Dermis microvascular lymphatic vessel endothelial cell (primary cell): ENCODE data around the gene GNAO1. TPM values are rescaled to one million over a fixed set of nuclear protein-coding genes. Genes with fewer than 3 reads are reported as not detected.

Experiments
- DNase-seq, 2 donors: peaks; one replicate each; pipeline versions ENCODE4 v3.0.0 to v3.0.0-alpha.2; 2010; ENCODE audit warnings: low read depth in 2 of 2
- total RNA-seq: library from RNA; depleted of rRNA; stranded (reverse); fragments of >200 nt; gene quantifications from 2 replicates; pipeline ENCODE4 v1.2.1, GENCODE V29; 2014

Gene GNAO1
- total RNA-seq, 1 donor from 2014 or later = not detected

DNA sequence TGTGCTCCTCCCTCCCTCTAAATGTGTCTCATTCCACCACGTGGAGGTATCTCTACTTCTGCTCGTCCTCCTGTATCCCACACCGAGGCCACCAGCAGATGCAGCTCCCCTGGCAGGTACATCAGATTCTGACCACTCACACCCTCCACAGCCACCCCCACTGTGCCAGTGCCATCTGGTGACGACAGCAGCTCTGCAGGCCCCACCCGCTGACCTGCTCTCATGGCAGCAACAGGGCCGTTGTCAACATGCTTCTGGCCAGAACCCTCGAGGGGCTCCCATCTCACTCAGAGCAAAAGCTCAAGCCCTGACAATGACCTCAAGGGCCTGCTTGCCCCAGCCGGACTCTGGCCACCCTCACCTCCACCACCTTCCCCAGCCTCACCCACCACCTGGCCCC is 140.6 kb downstream of the GNAO1 start:
- no peak for DNase-seq

DNA sequence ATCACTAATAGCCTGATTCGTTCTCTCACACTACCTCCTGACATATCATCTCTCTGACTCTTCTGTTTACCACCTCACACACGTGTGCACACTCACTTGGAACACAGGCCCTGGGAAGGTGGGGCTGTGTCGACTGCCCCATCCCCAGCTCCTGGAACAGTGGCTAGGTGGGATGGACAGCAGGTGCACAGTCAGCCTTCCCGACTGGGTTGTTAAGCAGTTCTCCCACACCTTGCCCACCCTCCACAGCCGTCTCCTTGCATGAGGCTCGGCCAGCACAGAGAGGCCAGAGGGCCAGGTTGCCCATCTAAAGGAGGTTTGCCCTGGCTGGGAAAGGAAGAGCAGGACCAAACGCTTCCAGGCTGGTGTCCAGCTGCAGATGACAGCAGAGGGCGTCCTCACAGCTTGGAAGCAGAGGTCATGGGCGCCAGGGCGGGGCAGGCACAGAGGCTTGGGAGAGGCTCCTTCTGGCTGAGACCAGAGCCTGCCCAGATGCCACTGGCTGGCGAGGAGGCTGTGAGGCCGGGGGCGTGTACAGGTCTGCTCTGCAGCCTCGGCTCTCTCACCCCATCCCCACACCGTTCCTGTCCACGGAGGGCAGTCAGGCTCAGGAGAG is 141.3 kb downstream of the GNAO1 start:
- peak; percentile 37 to 59 for DNase-seq

DNA sequence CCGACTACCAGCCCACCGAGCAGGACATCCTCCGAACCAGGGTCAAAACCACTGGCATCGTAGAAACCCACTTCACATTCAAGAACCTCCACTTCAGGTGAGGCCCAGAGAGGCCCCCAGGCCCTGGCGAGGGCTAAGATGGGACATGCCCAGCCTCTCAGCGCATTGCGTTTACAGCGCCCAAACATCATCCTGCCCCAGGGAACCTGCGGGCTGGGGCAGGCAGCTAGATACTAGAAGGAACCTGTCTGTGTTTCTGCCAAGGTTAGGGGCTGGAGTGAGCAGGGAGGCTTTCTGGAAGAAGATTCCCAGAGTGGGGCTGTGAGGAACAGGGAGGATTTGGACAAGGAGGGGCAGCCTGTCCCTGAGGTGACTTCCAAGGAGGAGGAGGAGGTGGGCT is 143.5 kb downstream of the GNAO1 start:
- DNase-seq = no peak

DNA sequence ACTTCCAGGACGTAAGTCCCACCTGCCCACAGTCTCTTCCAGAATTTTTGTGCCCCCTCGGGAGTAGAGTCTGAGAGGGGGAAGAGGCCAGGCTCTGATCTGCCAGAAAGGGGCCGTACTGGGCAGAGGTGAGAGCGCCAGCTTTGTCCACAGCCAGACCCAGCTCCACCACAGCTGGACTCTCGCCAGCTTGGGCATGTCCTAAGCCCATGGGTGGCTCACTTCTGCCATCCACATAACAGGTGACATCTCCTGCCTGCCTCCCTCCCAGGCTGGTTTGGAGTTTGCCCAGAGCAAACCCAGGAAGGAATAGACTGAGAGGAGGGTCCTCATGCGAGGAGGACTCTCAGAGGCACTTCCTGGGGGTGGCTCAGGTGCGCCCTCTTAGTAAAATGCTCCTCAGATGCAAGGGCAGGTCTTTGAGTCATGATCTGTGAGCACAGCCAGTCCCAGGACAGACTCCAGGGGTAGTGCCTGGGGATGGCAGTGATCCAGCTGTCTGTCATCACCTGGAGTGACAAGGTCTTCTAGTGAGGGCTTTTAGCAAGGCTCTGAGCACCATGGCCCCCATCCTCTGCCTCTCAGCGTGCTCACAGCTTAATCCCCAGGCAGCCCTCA is 144.9 kb downstream of the GNAO1 start:
- DNase-seq = no peak

DNA sequence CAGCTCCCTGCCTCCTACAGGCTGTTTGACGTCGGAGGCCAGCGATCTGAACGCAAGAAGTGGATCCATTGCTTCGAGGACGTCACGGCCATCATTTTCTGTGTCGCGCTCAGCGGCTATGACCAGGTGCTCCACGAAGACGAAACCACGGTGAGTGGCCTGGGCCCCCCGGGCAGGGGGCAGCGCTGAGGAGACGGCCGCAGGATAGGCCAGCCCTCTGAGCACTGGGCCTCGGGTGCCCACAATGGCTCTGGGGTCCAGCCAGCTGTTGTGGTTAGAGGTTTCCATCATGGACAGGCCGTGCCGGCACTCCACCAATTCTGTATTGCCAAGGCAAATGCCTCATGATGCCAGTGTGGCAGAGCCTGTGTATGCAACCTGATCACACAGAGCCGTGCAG is 145.4 kb downstream of the GNAO1 start:
- no peak for DNase-seq

DNA sequence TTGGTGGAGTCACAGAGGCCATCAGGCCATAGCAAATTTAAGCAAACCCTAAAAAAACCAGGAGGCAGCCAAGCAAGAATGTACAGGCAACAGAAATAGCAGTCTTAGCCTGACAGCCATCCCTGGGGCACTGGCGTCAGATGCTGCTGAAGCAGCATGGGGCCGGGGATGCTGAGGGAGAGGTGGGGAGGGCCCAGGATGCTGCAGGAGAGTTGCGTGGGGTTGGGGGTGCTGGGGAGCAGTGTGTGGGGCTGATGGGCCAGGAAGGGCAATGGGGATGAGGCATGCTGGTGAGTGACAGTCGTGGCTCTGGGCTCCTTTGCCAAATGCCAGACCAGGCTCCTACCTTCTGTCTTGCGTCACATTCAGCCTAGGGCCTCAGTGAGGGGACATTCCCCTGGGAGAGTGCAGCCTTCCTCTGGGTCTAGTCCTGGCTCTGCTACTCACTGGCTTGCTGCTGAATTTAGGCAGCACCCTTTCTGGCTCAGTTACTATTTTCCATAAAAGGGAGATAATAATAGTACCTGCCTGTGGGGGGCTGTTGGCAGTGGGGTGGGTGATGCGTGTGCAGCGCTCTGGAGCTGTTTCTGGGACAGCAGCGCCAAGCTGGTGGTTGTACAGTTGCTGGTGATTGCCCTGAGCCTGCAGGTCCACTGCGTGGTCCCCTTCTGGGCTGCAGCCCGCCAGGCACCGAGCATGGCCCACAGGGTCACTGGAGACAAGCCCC is 146.0 kb downstream of the GNAO1 start:
- no peak for DNase-seq

DNA sequence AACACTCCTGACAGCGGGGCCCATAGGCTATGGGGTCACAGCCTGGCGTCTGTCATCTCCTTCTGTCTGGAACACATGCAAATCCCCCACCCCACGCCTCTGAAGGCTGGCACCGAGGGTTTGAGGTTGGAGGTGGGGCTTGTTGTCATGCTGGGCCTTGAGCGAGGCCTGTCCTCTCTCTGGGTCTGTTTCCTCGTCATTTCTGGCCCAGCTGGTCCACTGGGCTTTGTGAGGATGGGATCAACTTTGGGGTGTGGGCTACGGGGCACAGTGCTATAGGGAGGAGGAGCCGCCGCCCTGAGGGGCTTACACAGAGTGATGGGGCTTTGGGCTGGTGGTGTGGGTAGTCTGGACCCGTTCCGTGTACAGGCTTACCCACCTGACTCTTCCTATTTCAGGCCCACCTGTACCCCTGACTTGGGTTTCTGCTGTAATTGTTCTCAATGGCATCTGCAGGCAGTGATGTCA is 146.6 kb downstream of the GNAO1 start:
- no peak for DNase-seq

DNA sequence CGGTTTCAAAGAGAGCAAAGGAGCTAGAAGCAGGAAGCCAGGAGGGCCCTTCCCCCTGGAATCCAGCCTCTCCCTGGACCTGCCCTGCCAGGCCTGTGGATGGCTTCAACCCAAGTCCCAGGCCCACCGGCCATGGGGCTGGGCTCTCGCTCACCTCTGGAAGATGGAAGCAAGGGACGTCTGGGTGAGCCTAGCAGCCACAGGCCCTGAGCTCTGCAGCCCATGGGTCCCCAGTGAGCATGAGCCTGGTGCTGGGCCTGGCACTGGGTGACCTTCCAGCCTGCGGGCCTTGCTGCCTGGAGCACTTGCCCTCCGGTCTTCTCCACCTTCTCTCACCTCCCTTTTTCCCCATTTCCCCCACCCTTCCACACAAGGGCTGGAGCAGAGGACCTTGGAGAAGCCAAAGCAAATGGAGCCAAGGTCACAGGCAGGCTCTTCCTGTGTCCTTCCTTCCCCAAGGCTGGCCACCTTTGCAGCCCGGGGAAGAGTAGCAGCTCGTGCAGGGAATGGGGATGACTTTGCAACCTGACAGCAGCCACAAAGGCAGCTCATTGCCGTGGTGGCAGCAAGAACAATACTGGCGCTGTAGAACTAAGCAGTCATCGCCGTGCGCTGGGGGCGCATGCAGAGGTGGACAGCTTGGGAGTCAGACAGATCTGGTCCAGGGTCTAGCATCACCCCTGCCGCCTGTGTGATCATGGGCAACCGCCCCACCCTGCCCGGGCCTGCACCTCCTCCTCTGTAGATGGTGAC is 147.5 kb downstream of the GNAO1 start:
- DNase-seq = no peak

DNA sequence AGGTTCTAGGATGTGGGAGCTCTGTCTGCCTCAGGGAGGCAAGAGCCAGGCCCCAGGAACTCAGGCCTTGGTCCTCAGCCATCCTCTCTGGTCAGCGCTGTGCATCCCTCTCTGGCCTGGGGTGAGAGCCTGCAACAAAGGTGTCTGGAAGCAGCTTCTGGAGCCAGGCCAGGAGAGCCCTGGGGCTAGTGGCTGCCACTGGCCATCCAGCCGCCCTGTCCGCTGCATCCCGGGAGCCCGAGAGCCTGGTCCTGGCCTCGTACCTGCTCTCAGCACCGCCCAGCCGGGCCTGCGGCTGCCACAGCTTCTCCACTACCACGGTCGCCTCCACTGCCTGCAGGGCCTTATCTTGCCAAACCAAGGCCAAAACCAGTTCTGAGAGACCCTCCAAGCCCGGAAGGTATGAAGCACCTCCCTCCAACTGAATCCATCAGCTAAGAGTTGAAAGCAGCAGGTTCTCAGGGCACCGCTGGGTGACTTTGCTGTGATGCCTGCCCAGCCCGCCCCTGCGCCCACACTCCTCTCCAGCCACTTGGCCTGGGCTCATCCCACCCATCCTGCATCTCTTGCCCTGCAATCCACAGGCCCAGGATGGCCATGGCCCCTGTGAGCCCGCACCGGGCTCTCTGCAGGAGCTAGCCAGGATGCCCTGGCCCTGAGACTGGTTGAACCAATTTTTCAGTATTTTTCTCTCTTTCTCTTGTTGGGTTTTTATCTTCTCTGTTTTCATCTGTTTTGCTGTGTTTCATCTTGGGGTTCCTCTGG is 148.3 kb downstream of the GNAO1 start:
- no peak for DNase-seq

DNA sequence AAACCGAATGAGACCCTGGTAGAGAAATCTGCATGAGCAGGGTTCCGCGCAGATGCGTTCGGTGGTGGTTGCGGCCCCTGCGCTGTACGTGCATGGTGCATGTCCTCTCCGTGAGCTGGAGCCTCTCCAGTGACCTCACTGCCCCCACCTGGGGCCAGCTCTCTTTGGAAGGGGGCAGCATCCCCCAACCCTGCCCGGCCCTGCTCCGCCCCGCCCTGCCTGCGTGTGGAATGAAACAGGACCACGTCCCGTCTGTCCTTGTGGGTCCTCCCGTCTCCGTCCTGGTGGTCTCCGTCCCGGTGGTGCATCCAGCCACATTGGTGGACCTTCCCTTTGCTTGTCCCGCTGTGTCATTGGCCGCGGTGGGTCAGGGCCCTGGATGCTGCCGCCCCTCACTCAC is 149.1 kb downstream of the GNAO1 start:
- DNase-seq = no peak

DNA sequence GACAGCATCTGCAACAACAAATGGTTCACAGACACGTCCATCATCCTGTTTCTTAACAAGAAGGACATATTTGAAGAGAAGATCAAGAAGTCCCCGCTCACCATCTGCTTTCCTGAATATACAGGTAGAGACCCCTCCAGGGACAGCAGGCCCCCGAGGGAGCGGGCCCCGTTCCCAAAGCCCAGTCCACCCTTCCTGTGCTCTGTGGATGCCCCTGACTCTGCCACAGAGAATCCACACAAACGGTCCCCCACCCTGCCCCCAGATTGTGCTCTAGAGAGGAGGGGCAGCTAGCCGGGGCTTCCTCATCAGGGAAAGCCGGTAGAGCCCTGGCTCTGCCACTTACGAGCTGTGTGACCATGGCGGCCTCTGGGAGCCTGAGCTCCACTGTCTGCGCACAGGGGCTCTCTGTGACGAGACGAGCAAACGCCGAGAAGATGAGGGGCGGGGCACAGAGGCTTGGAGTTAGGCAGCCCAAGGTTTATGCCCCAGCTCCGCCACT is 149.6 kb downstream of the GNAO1 start:
- no peak for DNase-seq

DNA sequence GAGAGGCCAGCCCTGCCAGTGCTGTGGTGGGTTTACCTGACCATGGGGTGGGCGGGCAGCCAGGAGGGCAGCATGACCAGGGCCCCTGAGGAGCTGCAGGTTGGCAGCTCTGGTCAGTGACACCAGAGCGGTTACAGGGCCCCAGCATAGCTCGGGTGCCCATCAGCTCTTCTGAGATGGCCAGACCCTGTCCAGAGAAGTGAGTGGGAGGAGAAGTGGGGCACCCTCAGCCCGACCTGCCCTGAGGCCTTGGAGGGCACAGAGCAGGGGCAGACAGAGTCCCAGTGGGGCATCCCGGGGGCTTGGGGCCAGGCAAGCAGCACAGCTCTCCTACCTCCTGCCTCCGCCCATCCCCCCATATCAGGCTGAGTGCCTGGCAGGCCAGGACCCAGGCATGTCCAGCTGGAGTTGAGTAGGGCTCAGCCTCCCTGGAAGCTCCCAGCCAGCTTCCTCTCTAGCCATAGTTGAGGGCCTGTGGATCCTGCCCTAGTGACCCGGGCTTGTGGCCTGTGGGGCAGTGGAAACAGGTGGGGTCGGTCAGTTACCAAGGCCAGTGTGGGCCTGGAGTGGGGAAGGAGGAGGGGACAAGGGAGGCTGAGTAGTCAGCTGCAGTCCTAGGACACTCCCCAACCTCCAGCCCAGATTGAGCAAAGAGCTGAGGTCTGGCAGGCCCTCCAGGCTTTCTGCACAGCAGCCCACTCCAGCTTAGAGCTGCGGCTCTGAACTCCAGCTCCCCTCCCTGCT is 150.5 kb downstream of the GNAO1 start:
- DNase-seq = no peak

DNA sequence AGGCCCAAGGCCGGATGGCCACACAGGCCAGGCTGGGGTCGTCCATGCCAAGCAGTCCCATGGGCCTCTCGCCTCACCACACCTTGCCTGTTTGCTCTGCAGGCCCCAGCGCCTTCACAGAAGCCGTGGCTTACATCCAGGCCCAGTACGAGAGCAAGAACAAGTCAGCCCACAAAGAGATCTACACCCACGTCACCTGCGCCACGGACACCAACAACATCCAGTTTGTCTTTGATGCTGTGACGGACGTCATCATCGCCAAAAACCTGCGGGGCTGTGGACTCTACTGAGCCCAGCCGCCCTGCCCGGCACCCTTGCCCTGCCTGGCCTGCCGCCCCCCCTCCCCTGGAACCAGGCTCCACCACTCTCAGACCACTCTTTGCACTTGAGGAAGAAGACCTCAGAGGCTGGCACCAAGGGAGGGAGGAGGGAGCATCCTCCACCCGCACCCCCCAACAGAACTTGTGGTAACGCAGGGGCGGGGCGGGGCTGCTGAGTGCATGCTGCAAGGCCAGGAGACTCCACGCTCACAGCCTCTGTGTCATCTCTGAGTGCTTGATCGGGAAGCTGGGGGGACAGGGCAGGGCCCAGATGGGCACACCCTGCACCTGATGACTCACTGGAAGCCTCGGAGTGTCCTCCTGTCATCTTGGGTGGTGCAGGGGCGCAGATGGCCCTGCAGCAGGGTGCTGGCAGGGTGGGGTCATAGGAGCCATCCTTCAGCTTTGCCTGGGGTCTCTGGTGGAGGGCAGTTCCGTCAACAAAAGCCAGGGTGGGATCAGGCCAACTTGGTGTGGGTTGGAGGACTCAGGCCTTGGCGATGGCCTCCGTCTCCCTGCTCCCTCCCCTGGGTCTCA is 152.6 kb downstream of the GNAO1 start:
- DNase-seq = no peak

DNA sequence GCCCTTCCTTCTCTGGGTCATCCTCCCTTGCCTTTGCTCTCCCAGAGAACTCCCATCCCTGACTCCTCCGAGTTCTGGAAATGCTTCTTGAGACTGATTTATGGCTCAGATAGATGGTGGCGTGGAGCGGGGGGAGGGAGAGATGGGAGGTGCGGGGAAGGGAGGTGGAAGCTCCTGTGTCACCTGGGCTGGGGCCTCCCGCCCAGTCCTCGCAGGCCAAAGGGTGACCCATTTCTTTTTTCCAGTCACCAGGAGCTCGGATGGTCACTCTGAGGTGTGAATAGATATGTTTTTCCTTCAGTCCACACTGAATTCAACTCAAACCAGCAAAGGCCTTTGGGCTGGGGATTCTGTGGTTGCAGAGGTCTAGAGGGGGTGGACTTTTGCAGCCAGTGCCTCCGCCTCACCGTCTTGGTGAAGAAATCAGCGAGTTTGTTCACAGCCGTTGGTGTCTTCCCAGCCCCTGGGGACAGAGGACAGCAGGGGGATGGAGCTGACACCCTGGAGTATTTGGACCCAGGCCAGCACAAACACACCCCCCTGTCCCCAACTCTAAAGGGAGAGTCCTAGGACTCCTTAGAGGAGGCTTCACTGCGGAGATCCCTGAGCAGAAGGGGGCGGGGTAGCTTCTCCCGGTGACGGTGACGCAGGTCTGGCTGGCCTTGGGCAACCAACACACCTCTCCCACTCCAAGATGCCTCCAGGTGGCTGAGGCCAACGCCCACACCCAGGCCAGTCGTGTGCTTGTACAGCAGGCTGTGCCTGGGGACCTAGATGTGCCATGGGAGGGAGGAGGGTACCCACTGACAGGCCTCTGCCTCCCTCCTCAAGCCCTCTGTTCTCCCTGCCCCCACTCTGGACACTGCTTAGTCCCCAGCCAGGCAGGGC is 153.5 kb downstream of the GNAO1 start:
- no peak for DNase-seq

DNA sequence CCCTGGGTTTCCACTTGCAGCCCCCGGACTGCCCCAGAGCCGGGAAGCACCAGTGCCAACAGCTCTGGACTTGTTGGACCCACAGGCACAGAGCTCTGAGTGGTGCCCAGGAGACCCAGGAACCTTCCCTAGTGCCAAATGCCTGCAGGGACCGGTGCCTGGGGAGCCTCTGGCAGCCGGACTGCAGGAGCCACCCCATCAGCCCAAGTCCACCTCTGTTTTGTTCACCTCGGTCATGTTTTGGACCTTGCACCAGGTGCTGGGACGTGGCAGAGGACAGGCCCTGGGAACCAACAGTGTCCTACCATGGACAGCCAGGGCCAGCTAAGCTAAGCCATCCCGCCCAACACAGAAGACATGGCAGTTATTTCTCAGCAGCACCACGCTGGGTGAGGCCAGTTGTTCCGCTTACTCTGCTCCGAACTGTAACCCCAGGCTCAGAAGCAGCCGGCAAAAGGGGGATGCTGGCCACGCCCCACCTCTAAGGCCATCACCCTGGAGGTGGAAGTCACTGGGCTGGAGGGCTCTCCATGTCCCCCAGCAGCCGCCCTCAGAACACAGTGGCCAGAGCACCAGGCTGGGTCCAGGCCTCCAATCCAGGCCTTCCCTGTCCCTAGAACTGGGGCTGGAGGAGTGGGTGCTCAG is 154.2 kb downstream of the GNAO1 start:
- no peak for DNase-seq

DNA sequence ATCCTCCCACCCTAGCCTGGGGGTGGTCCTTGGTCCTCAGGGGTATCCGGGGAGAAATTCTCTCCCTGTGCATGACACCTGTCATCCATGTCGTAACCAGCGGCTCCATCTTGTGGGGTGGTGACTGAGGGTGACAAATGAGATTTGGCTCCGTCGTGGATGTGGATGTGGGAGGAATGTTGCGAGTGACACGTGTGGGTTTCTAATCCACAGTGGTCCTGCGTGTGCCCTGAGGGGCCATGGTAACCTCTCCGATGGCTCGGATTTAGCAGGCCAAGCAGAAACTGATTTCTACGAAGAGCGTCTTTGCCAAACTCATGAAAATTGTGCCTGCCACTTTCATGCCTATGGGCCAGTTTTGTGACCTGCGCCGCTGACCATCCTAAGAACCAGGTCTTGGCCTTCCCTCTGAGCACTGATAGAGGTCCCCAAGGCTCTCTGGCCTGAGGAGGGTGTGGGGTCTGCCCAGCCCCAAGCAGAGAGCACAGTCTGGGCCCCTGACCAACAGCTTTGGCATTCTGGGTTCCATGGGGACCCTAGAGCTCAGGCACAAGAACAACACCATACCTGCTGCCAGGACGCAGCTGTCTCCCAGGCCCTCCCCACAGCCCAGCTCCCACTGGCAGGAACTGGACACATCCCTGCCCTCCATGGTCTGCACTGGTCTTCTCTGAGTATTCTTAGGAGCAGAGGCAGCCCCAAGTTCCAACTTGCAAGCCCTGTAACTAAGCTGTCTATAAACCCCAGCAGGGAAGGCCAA is 155.0 kb downstream of the GNAO1 start:
- no peak for DNase-seq

DNA sequence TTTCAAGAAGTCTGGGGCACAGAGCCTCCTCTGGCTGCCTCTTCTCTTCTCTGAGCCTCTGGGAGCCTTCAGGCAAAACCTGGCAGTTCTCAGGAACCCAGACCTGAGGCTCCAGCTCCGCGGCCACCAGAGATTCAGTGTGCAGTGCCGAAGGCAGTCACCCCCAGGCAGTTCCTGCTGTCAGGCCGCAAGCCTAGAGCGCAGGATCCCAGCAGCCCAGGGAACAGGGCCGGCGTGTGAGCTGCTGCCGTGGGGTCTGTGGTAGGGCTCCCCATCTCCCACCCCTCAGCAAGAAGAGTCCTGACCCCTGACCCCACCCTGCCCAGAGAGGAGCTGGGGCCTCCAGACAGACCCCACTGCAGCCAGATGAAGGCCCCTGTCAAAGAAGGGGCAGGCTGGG is 155.9 kb downstream of the GNAO1 start:
- DNase-seq = no peak
